K562 (cell line): ENCODE results near the gene LRRC37A3. TPM values are rescaled to one million over a fixed set of nuclear protein-coding genes. Genes with fewer than 3 reads are reported as not detected.

Experiments used
- FOXK2 ChIP-seq, 2 experiments: fragments of 450-650 bp; IDR thresholded peaks in 1 of 2; conservative IDR thresholded peaks in 1 of 2; 2 replicates each; pipeline ENCODE4 v1.6.1; 2016; ENCODE audit warnings: low read depth in 2 of 2, mild to moderate bottlenecking in 1 of 2
- GTF2E2 ChIP-seq: fragments of 200-800 bp; sonication (Bioruptor generic); IDR thresholded peaks from 2 replicates; pipeline ENCODE4 v1.6.1; 2016; ENCODE audit warnings: missing genetic modification characterization, missing compliant biosample characterization
- HDAC1 ChIP-seq, 2 experiments: fragments of 450-650 bp; IDR thresholded peaks; 2 replicates each; pipeline ENCODE4 v1.6.1; 2016 to 2017; ENCODE audit warnings: inconsistent platforms in 1 of 2, mild to moderate bottlenecking in 1 of 2, moderate library complexity in 1 of 2
- KAT2B ChIP-seq: IDR thresholded peaks from one replicate; pipeline ENCODE4 v1.6.1; 2012; ENCODE audit warnings: low read depth, mild to moderate bottlenecking, control low read depth, inconsistent platforms, low read length, moderate library complexity
- KDM4B ChIP-seq, 2 experiments: fragments of 450-650 bp in 1 of 2; sonication (generic) in 1 of 2; IDR thresholded peaks; 2 replicates each; pipeline ENCODE4 v1.6.1; 2016 to 2017; ENCODE audit warnings: borderline replicate concordance in 2 of 2, antibody characterized with exemption in 1 of 2, low read depth in 1 of 2, mild to moderate bottlenecking in 1 of 2
- MTF1 ChIP-seq: fragments of 250-450 bp; sonication (Bioruptor Pico); IDR thresholded peaks from 2 replicates; pipeline ENCODE4 v1.9.0; 2021; ENCODE audit warnings: moderate library complexity, mild to moderate bottlenecking, inconsistent platforms, borderline replicate concordance
- NUFIP1 ChIP-seq: fragments of 450-650 bp; IDR thresholded peaks from 2 replicates; pipeline ENCODE4 v1.6.1; 2018; ENCODE audit not compliant: partially characterized antibody
- SAFB2 ChIP-seq: fragments of 200-400 bp; formaldehyde crosslinking; IDR thresholded peaks from 2 replicates; pipeline ENCODE4 v1.6.1; 2018; ENCODE audit warnings: borderline replicate concordance, low read length, low read depth, moderate library complexity; ENCODE audit not compliant: severe bottlenecking
- STAT5B ChIP-seq: fragments of 250-450 bp; sonication (Bioruptor Pico); IDR thresholded peaks from 2 replicates; pipeline ENCODE4 v1.8.0; 2021; ENCODE audit warnings: mild to moderate bottlenecking, inconsistent platforms
- TCFL5 ChIP-seq: fragments of 250-450 bp; sonication (Bioruptor Pico); conservative IDR thresholded peaks from 2 replicates; pipeline ENCODE4 v1.6.1; 2021; ENCODE audit warnings: mild to moderate bottlenecking, moderate library complexity, matching md5 sums
- TFAM ChIP-seq: fragments of 250-450 bp; sonication (Bioruptor Pico); conservative IDR thresholded peaks from 2 replicates; pipeline ENCODE4 v1.5.0; 2021; ENCODE audit warnings: mild to moderate bottlenecking, moderate library complexity
- TRIM24 ChIP-seq, 2 experiments: fragments of 450-650 bp; IDR thresholded peaks; 2 replicates each; pipeline ENCODE4 v1.6.1; 2016
- ZNF165 ChIP-seq: fragments of 250-450 bp; sonication (Bioruptor Pico); IDR thresholded peaks from 2 replicates; pipeline ENCODE4 v1.4.0; 2020; ENCODE audit warnings: borderline replicate concordance
- ZNF280A ChIP-seq: fragments of 450-650 bp; IDR thresholded peaks from 2 replicates; pipeline ENCODE4 v1.6.1; 2018; ENCODE audit warnings: mild to moderate bottlenecking, low read depth; ENCODE audit not compliant: partially characterized antibody
- ZNF551 ChIP-seq: fragments of 250-450 bp; sonication (Bioruptor Pico); IDR thresholded peaks from 2 replicates; pipeline ENCODE4 v1.5.0; 2021; ENCODE audit warnings: mild to moderate bottlenecking, moderate library complexity
- ZZZ3 ChIP-seq: fragments of 450-650 bp; IDR thresholded peaks from 2 replicates; pipeline ENCODE4 v1.6.1; 2016; ENCODE audit warnings: antibody characterized with exemption, mild to moderate bottlenecking, moderate library complexity
- polyA plus RNA-seq, 8 experiments: library from polyadenylated mRNA; depleted of rRNA in 4 of 8; stranded (reverse) in 5 of 8; unstranded in 3 of 8; fragments of >200 nt; fragmentation: Nextera tagmentation in 2 of 8; fragmentation: Illumina TruSeq in 1 of 8; extraction: Ambion mirVana in 2 of 8; extraction: Trizol in 1 of 8; gene quantifications; 2 replicates each; pipeline versions ENCODE4 v1.2.1 to v1.2.3, GENCODE V29; 2011 to 2014; ENCODE audit warnings: inconsistent platforms in 1 of 8, missing spikeins in 1 of 8
- total RNA-seq, 7 experiments: library from RNA; depleted of rRNA in 6 of 7; stranded (reverse); fragments of >200 nt in 6 of 7; fragmentation: Illumina TruSeq in 2 of 7; extraction: Trizol in 2 of 7; gene quantifications; 2 replicates each; pipeline versions ENCODE4 v1.2.1 to v1.2.3, GENCODE V29; 2011 to 2021; ENCODE audit warnings: low replicate concordance in 1 of 7
- TF ChIP-seq, protein P1 (sequence below): fragments of 250-450 bp; sonication (Bioruptor Pico); IDR thresholded peaks from 2 replicates; pipeline ENCODE4 v1.9.0; 2021; ENCODE audit warnings: mild to moderate bottlenecking, inconsistent platforms
- TF ChIP-seq, protein P2 (sequence below): fragments of 250-450 bp; sonication (Bioruptor Pico); IDR thresholded peaks from 2 replicates; pipeline ENCODE4 v1.5.0; 2021
- TF ChIP-seq, protein P3 (sequence below): fragments of 450-650 bp; IDR thresholded peaks from 2 replicates; pipeline ENCODE4 v1.7.0; 2016; ENCODE audit warnings: borderline replicate concordance
- TF ChIP-seq, protein P4 (sequence below): fragments of 450-650 bp; IDR thresholded peaks from 2 replicates; pipeline ENCODE4 v1.6.1; 2016; ENCODE audit warnings: borderline replicate concordance

LRRC37A3 gene
- total and polyA plus RNA-seq, 9 of the 15 experiments (the other 6 are each of a cell fraction or from before 2014, with no cell fraction given), result 0.14 to 5.9 (median 2.2) TPM

DNA sequence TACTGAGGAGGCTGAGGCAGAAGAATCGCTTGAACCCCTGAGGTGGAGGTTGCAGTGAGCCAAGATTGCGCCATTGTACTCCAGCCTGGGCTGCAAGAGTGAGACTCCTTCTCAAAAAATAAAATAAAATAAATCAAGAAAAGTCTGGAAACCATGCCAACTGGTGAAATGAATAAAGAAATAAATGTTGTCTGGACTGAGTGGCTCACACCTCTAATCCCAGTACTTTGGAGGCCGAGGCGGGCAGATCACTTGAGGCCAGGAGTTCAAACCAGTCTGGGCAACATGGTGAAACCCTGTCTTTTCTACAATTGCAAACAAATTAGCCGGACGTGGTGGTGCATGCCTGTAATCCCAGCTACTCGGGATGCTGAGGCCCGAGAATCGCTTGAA is 744 bp upstream of the LRRC37A3 start (continued):
- TF ChIP-seq TFAM (CRISPR knock-in tag) (no peak), TCFL5 (CRISPR knock-in tag) (no peak), KDM4B (IDR thresholded peaks at IDR 0.05; ENCODE audit: borderline replicate concordance in 2 of 2, low read depth in 1 of 2) (no peak), SAFB2 (no peak), NUFIP1 (no peak), TRIM24 (IDR thresholded peaks at IDR 0.05) (no peak), FOXK2 (conservative IDR thresholded peaks at IDR 0.05 in 1 of 2, IDR thresholded peaks at IDR 0.05 in 1 of 2; ENCODE audit: low read depth in 2 of 2) (no peak), HDAC1 (IDR thresholded peaks at IDR 0.05) (no peak), STAT5B (CRISPR knock-in tag) (no peak), ZNF551 (CRISPR knock-in tag) (no peak), ZZZ3 (no peak), ZNF280A (peak; percentile 10), GTF2E2 (0 out of 2 replicates have a peak, but pooled peaks have one; percentile 19), MTF1 (no peak), ZNF165 (CRISPR knock-in tag) (no peak), KAT2B (no peak)
- TF ChIP-seq, protein P1, sequence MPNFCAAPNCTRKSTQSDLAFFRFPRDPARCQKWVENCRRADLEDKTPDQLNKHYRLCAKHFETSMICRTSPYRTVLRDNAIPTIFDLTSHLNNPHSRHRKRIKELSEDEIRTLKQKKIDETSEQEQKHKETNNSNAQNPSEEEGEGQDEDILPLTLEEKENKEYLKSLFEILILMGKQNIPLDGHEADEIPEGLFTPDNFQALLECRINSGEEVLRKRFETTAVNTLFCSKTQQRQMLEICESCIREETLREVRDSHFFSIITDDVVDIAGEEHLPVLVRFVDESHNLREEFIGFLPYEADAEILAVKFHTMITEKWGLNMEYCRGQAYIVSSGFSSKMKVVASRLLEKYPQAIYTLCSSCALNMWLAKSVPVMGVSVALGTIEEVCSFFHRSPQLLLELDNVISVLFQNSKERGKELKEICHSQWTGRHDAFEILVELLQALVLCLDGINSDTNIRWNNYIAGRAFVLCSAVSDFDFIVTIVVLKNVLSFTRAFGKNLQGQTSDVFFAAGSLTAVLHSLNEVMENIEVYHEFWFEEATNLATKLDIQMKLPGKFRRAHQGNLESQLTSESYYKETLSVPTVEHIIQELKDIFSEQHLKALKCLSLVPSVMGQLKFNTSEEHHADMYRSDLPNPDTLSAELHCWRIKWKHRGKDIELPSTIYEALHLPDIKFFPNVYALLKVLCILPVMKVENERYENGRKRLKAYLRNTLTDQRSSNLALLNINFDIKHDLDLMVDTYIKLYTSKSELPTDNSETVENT (CRISPR knock-in tag), result no peak
- TF ChIP-seq, protein P2, sequence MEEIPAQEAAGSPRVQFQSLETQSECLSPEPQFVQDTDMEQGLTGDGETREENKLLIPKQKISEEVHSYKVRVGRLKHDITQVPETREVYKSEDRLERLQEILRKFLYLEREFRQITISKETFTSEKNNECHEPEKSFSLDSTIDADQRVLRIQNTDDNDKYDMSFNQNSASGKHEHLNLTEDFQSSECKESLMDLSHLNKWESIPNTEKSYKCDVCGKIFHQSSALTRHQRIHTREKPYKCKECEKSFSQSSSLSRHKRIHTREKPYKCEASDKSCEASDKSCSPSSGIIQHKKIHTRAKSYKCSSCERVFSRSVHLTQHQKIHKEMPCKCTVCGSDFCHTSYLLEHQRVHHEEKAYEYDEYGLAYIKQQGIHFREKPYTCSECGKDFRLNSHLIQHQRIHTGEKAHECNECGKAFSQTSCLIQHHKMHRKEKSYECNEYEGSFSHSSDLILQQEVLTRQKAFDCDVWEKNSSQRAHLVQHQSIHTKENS (CRISPR knock-in tag), result no peak
- TF ChIP-seq, protein P3, sequence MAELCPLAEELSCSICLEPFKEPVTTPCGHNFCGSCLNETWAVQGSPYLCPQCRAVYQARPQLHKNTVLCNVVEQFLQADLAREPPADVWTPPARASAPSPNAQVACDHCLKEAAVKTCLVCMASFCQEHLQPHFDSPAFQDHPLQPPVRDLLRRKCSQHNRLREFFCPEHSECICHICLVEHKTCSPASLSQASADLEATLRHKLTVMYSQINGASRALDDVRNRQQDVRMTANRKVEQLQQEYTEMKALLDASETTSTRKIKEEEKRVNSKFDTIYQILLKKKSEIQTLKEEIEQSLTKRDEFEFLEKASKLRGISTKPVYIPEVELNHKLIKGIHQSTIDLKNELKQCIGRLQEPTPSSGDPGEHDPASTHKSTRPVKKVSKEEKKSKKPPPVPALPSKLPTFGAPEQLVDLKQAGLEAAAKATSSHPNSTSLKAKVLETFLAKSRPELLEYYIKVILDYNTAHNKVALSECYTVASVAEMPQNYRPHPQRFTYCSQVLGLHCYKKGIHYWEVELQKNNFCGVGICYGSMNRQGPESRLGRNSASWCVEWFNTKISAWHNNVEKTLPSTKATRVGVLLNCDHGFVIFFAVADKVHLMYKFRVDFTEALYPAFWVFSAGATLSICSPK, result 0 out of 2 replicates have a peak, but pooled peaks have one; percentile 72
- TF ChIP-seq, protein P4, sequence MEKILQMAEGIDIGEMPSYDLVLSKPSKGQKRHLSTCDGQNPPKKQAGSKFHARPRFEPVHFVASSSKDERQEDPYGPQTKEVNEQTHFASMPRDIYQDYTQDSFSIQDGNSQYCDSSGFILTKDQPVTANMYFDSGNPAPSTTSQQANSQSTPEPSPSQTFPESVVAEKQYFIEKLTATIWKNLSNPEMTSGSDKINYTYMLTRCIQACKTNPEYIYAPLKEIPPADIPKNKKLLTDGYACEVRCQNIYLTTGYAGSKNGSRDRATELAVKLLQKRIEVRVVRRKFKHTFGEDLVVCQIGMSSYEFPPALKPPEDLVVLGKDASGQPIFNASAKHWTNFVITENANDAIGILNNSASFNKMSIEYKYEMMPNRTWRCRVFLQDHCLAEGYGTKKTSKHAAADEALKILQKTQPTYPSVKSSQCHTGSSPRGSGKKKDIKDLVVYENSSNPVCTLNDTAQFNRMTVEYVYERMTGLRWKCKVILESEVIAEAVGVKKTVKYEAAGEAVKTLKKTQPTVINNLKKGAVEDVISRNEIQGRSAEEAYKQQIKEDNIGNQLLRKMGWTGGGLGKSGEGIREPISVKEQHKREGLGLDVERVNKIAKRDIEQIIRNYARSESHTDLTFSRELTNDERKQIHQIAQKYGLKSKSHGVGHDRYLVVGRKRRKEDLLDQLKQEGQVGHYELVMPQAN, result peak; percentile 50; the same call in 1 of the 2 replicates
